ENCODE data around the gene CHRNA10. TPM values are rescaled to one million over a fixed set of nuclear protein-coding genes. Genes with fewer than 3 reads are reported as not detected.

CHRNA10 gene
- polyA plus RNA-seq, 3 donors: 0.73 TPM; not detected in 2

- Histone ChIP-seq H3K9ac (ENCODE audit: insufficient read depth, low read length, poor library complexity, severe bottlenecking) (no peak overlapping the region), H3K79me2 (ENCODE audit: insufficient read depth, low read length) (no peaks in the 10 kb centered on the region), H4K20me1 (ENCODE audit: insufficient read depth, low read length) (no peaks in the 10 kb centered on the region), H3K27ac (ENCODE audit: low read depth in 1 of 2, low read length in 2 of 2) (no peak overlapping the region), H3K4me3 (replicated peaks in 1 of 3; ENCODE audit: low read depth in 2 of 3, low read length in 3 of 3) (no peak overlapping the region), H3K4me1 (ENCODE audit: control insufficient read depth in 1 of 2, insufficient read depth in 2 of 2, low read length in 2 of 2) (peaks cover 25% of the 10 kb centered on the region in 2 donors), H3K4me2 (replicated peaks; ENCODE audit: extremely low read depth, low read length, poor library complexity, severe bottlenecking) (no peak overlapping the region), H2AFZ (ENCODE audit: insufficient read depth, low read depth, low read length, poor library complexity, severe bottlenecking) (peak overlapping the region; percentile 21), H3K27me3 (ENCODE audit: control insufficient read depth in 2 of 2, insufficient read depth in 2 of 2, low read length in 2 of 2) (no peaks in the 10 kb centered on the region), H3K36me3 (replicated peaks in 1 of 2; ENCODE audit: control insufficient read depth in 1 of 2, insufficient read depth in 2 of 2, low read length in 2 of 2) (no peaks in the 10 kb centered on the region), H3K9me3 (replicated peaks in 1 of 2; ENCODE audit: control insufficient read depth in 1 of 2, insufficient read depth in 1 of 2, low read length in 2 of 2) (no peaks in the 10 kb centered on the region)
- no peak for DNase-seq
- Mint-ChIP-seq H3K4me1 (peaks cover 25% of the 10 kb centered on the region), H3K9me3 (peaks cover 0 to 1% (median 0%) of the 10 kb centered on the region in 7 donors), H3K4me3 (no peak overlapping the region), H3K27ac (peak overlapping the region in 2 of 7 donors; percentile 27 to 66), H3K27me3 (ENCODE audit: low read depth in 3 of 3) (peaks cover 0 to 5% (median 1%) of the 10 kb centered on the region in 3 donors), H3K36me3 (no peaks in the 10 kb centered on the region)
- TF ChIP-seq CTCF (IDR thresholded peaks at IDR 0.05): no peak
- 49% methylated on average over 3 of the region's 4 CpGs for WGBS (ENCODE audit: insufficient coverage)
- intact Hi-C loops (cut with micrococcal nuclease): no loop called here
Observed at GRCh38 chr11:3622521-3622920, 48.7 kb downstream of the CHRNA10 start.

GRCh38 chr11:3617990-3618389 is 53.2 kb downstream of the CHRNA10 start:
- Histone ChIP-seq H3K79me2 (ENCODE audit: insufficient read depth, low read length) (no peaks in the 10 kb centered on the region), H3K4me3 (replicated peaks in 1 of 3; ENCODE audit: low read depth in 2 of 3, low read length in 3 of 3) (no peak overlapping the region), H3K4me1 (ENCODE audit: control insufficient read depth in 1 of 2, insufficient read depth in 2 of 2, low read length in 2 of 2) (peaks cover 27 to 28% of the 10 kb centered on the region in 2 donors), H3K36me3 (replicated peaks in 1 of 2; ENCODE audit: control insufficient read depth in 1 of 2, insufficient read depth in 2 of 2, low read length in 2 of 2) (no peaks in the 10 kb centered on the region), H4K20me1 (ENCODE audit: insufficient read depth, low read length) (no peaks in the 10 kb centered on the region), H3K4me2 (replicated peaks; ENCODE audit: extremely low read depth, low read length, poor library complexity, severe bottlenecking) (no peak overlapping the region), H2AFZ (ENCODE audit: insufficient read depth, low read depth, low read length, poor library complexity, severe bottlenecking) (no peak overlapping the region), H3K9ac (ENCODE audit: insufficient read depth, low read length, poor library complexity, severe bottlenecking) (no peak overlapping the region), H3K27me3 (ENCODE audit: control insufficient read depth in 2 of 2, insufficient read depth in 2 of 2, low read length in 2 of 2) (no peaks in the 10 kb centered on the region), H3K27ac (ENCODE audit: low read depth in 1 of 2, low read length in 2 of 2) (no peak overlapping the region), H3K9me3 (replicated peaks in 1 of 2; ENCODE audit: control insufficient read depth in 1 of 2, insufficient read depth in 1 of 2, low read length in 2 of 2) (no peaks in the 10 kb centered on the region)
- WGBS (ENCODE audit: insufficient coverage): 93% methylated on average over 3 of the region's 8 CpGs
- no peak overlapping the region for H3K27ac Mint-ChIP-seq
- no peak for DNase-seq
- peaks cover 5 to 14% (median 9%) of the 10 kb centered on the region in 3 donors for H3K27me3 Mint-ChIP-seq (ENCODE audit: low read depth in 3 of 3)
- peaks cover 24% of the 10 kb centered on the region for H3K4me1 Mint-ChIP-seq
- no peak overlapping the region for H3K4me3 Mint-ChIP-seq
- intact Hi-C loops (cut with micrococcal nuclease): no loop called here
- TF ChIP-seq CTCF (IDR thresholded peaks at IDR 0.05): no peak
- H3K36me3 Mint-ChIP-seq: peaks cover 0 to 2% of the 10 kb centered on the region in 2 donors
- peaks cover 0 to 2% (median 0%) of the 10 kb centered on the region in 7 donors for H3K9me3 Mint-ChIP-seq
